Measurements from ENCODE around the gene SHCBP1L.

DNA sequence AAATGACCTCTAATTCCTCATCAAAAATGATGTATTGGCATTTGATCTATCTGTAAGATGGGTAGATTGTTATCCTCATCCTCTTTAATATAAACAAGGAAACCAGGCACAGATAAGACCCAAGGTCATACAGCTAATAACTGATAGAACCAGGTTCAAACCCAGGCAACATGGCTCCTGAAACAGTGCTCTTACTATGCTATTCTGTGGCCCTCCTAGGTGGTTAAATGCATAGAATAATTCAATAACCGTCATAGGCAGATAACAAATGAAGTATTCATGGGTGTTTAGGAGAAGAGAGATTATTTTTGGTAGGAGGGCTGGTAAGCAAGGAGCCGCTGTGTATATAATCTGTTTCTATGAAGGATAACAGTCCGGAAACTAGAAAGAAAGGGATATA, 67.4 kb downstream of the SHCBP1L start:
- TF ChIP-seq POLR2A (IDR thresholded peaks at IDR 0.05) (no peak), CTCF (IDR thresholded peaks at IDR 0.05) (no peak)

Data from heart left ventricle (tissue), 13 donors.